CD4-positive, CD25-positive, alpha-beta regulatory T cell (primary cell): Measurements from ENCODE around the gene SLC26A6. TPM values are rescaled to one million over a fixed set of nuclear protein-coding genes. Genes with fewer than 3 reads are reported as not detected.

Source experiments
- ATAC-seq, 2 donors: fragments of 150-1000 bp; cut with Tn5 transposase; one replicate each; pipeline ENCODE4 v1.10.0; 2021; ENCODE audit warnings: low read depth in 2 of 2, moderate number of reproducible peaks in 2 of 2, moderate library complexity in 1 of 2
- DNase-seq, 3 donors: peaks; one replicate each; pipeline versions ENCODE4 v3.0.0 to v3.0.0-alpha.2; 2012 to 2022; ENCODE audit warnings: mixed read lengths in 1 of 3
- H3K27ac ChIP-seq: one replicate; pipeline ENCODE4 v1.7.0; 2013; ENCODE audit warnings: mild to moderate bottlenecking, low read length; ENCODE audit not compliant: insufficient read depth, poor library complexity, severe bottlenecking
- H3K27me3 ChIP-seq: one replicate; pipeline ENCODE4 v1.7.0; 2013; ENCODE audit warnings: low read length; ENCODE audit not compliant: control insufficient read depth, insufficient read depth
- H3K36me3 ChIP-seq: one replicate; pipeline ENCODE4 v1.7.0; 2013; ENCODE audit warnings: mild to moderate bottlenecking, low read length, moderate library complexity; ENCODE audit not compliant: control insufficient read depth, insufficient read depth
- H3K4me1 ChIP-seq: 2 replicates; pipeline ENCODE4 v1.7.0; 2013; ENCODE audit warnings: mild to moderate bottlenecking, low read length; ENCODE audit not compliant: insufficient read depth, control insufficient read depth, poor library complexity, severe bottlenecking
- H3K4me3 ChIP-seq: one replicate; pipeline ENCODE4 v1.7.0; 2013; ENCODE audit warnings: low read depth, mild to moderate bottlenecking, low read length, moderate library complexity
- H3K9me3 ChIP-seq, 2 experiments: 1 replicate in 1 of 2; 2 replicates in 1 of 2; pipeline ENCODE4 v1.7.0; 2013; ENCODE audit warnings: low read length in 2 of 2, mild to moderate bottlenecking in 1 of 2, moderate library complexity in 1 of 2; ENCODE audit not compliant: control insufficient read depth in 2 of 2
- H3K27ac Mint-ChIP-seq, 3 donors: one replicate each; pipeline ENCODE4 v1.8.0; 2020 to 2022; ENCODE audit warnings: mild to moderate bottlenecking in 3 of 3, mixed read lengths in 3 of 3, moderate library complexity in 2 of 3
- H3K27me3 Mint-ChIP-seq: one replicate; pipeline ENCODE4 v1.8.0; 2022; ENCODE audit warnings: mild to moderate bottlenecking, mixed read lengths
- H3K36me3 Mint-ChIP-seq: one replicate; pipeline ENCODE4 v1.8.0; 2020; ENCODE audit warnings: mixed read lengths
- H3K4me1 Mint-ChIP-seq, 4 donors: one replicate each; pipeline ENCODE4 v1.8.0; 2020 to 2022; ENCODE audit warnings: mixed read lengths in 4 of 4, mild to moderate bottlenecking in 1 of 4
- H3K4me3 Mint-ChIP-seq, 4 donors: one replicate each; pipeline ENCODE4 v1.8.0; 2020 to 2022; ENCODE audit warnings: mild to moderate bottlenecking in 4 of 4, mixed read lengths in 4 of 4, moderate library complexity in 3 of 4
- H3K9me3 Mint-ChIP-seq, 7 donors: one replicate each; pipeline ENCODE4 v1.8.0; 2020 to 2022; ENCODE audit warnings: mixed read lengths in 7 of 7, mild to moderate bottlenecking in 3 of 7, moderate library complexity in 2 of 7
- polyA plus RNA-seq, 4 donors: library from polyadenylated mRNA; unstranded; fragments of 300-500 nt; fragmentation: Illumina TruSeq; gene quantifications; one replicate each; pipeline ENCODE4 v1.2.3, GENCODE V29; 2021
- total RNA-seq: library from RNA; stranded (reverse); gene quantifications from one replicate; pipeline ENCODE4 v1.2.3, GENCODE V29; 2022

Gene SLC26A6
- total and polyA plus RNA-seq, 5 donors from 2014 or later = 3.2 to 25.1 (median 6.5) TPM

GRCh38 chr3:48664313-48664644 lies 29.0 kb upstream of the SLC26A6 start:
- Mint-ChIP-seq H3K36me3 (peaks cover 3% of the 10 kb centered on the region), H3K4me1 (peaks cover 0 to 25% (median 11%) of the 10 kb centered on the region in 4 donors), H3K27ac (peak overlapping the region in 1 of 3 donors; percentile 10), H3K9me3 (peaks cover 0 to 2% (median 0%) of the 10 kb centered on the region in 7 donors), H3K27me3 (peaks cover 12% of the 10 kb centered on the region), H3K4me3 (peak overlapping the region; percentile 78 to 97 (median 86))
- Histone ChIP-seq H3K27ac (peak overlapping the region; percentile 68), H3K4me3 (no peak overlapping the region), H3K36me3 (no peaks in the 10 kb centered on the region), H3K9me3 (no peaks in the 10 kb centered on the region), H3K27me3 (no peaks in the 10 kb centered on the region), H3K4me1 (peaks cover 34% of the 10 kb centered on the region)
- ATAC-seq (no peak), DNase-seq (no peak)

- Mint-ChIP-seq H3K27me3 (peaks cover 14% of the 10 kb centered on the region), H3K27ac (peak overlapping the region; percentile 10 to 83 (median 60)), H3K36me3 (peaks cover 3% of the 10 kb centered on the region), H3K9me3 (peaks cover 0 to 2% (median 0%) of the 10 kb centered on the region in 7 donors), H3K4me1 (peaks cover 0 to 25% (median 11%) of the 10 kb centered on the region in 4 donors), H3K4me3 (peak overlapping the region; percentile 78 to 97 (median 86))
- no peaks in the 10 kb centered on the region for H3K36me3 ChIP-seq
- DNase-seq = peak; percentile 85 to 95 (median 86)
- no peaks in the 10 kb centered on the region for H3K9me3 ChIP-seq
- H3K27ac ChIP-seq = peak overlapping the region; percentile 68
- ATAC-seq = peak; percentile 81 to 84
- no peaks in the 10 kb centered on the region for H3K27me3 ChIP-seq
- peaks cover 34% of the 10 kb centered on the region for H3K4me1 ChIP-seq
- peak overlapping the region; percentile 64 for H3K4me3 ChIP-seq
These were observed 28.4 kb upstream of the SLC26A6 start for GRCh38 chr3:48663489-48664312.

- ATAC-seq = peak; percentile 41 to 54
- Histone ChIP-seq H3K4me3 (peak within 1 kb of the TSS; percentile 64), H3K27ac (peak within 1 kb of the TSS; percentile 68), H3K36me3 (no peaks in the 10 kb centered on the region), H3K4me1 (peaks cover 34% of the 10 kb centered on the region), H3K27me3 (no peaks in the 10 kb centered on the region), H3K9me3 (no peaks in the 10 kb centered on the region)
- DNase-seq = peak; percentile 59 to 82 (median 67)
- Mint-ChIP-seq H3K9me3 (peaks cover 0 to 2% (median 0%) of the 10 kb centered on the region in 7 donors), H3K27me3 (peaks cover 16% of the 10 kb centered on the region), H3K4me3 (peak within 1 kb of the TSS; percentile 78 to 97 (median 87)), H3K27ac (peak within 1 kb of the TSS; percentile 10 to 83 (median 58)), H3K36me3 (no peaks in the 10 kb centered on the region), H3K4me1 (peaks cover 0 to 26% (median 11%) of the 10 kb centered on the region in 4 donors)
These were observed 27.7 kb upstream of the SLC26A6 start, which contains the start of gene CELSR3 for GRCh38 chr3:48662753-48663488. CELSR3 (minus strand) TSS chr3:48662886; CDS start chr3:48662634, 252 bp downstream.

- peaks cover 35% of the 10 kb centered on the region for H3K4me1 ChIP-seq
- Mint-ChIP-seq H3K9me3 (peaks cover 0 to 3% (median 0%) of the 10 kb centered on the region in 7 donors), H3K27me3 (peaks cover 16% of the 10 kb centered on the region), H3K4me3 (peak overlapping the region; percentile 50 to 89 (median 66)), H3K27ac (no peak overlapping the region), H3K36me3 (no peaks in the 10 kb centered on the region), H3K4me1 (peaks cover 0 to 32% (median 12%) of the 10 kb centered on the region in 4 donors)
- no peak overlapping the region for H3K27ac ChIP-seq
- H3K9me3 ChIP-seq = no peaks in the 10 kb centered on the region
- H3K27me3 ChIP-seq = no peaks in the 10 kb centered on the region
- ATAC-seq (no peak), DNase-seq (no peak)
- no peak overlapping the region for H3K4me3 ChIP-seq
- no peaks in the 10 kb centered on the region for H3K36me3 ChIP-seq
These were observed 27.0 kb upstream of the SLC26A6 start for GRCh38 chr3:48662145-48662752.

- Histone ChIP-seq H3K4me3 (no peak overlapping the region), H3K27me3 (no peaks in the 10 kb centered on the region), H3K9me3 (no peaks in the 10 kb centered on the region), H3K36me3 (no peaks in the 10 kb centered on the region), H3K27ac (no peak overlapping the region), H3K4me1 (peaks cover 41% of the 10 kb centered on the region)
- peaks cover 0 to 3% (median 0%) of the 10 kb centered on the region in 7 donors for H3K9me3 Mint-ChIP-seq
- H3K4me1 Mint-ChIP-seq = peaks cover 0 to 35% (median 14%) of the 10 kb centered on the region in 4 donors
- H3K4me3 Mint-ChIP-seq = peak overlapping the region; percentile 50 to 89 (median 66)
- peak in 1 of 2 donors; percentile 21 for ATAC-seq
- H3K27ac Mint-ChIP-seq = no peak overlapping the region
- DNase-seq = peak; percentile 57 to 75 (median 65)
- H3K27me3 Mint-ChIP-seq = peaks cover 16% of the 10 kb centered on the region
- H3K36me3 Mint-ChIP-seq = no peaks in the 10 kb centered on the region
These were observed 26.4 kb upstream of the SLC26A6 start for GRCh38 chr3:48661501-48662144.

GRCh38 chr3:48660800-48661400 lies 25.6 kb upstream of the SLC26A6 start:
- H3K9me3 Mint-ChIP-seq = peaks cover 0 to 3% (median 0%) of the 10 kb centered on the region in 7 donors
- DNase-seq (no peak), ATAC-seq (no peak)
- H3K27ac Mint-ChIP-seq = no peak overlapping the region
- Histone ChIP-seq H3K4me3 (no peak overlapping the region), H3K36me3 (no peaks in the 10 kb centered on the region), H3K27ac (no peak overlapping the region), H3K9me3 (no peaks in the 10 kb centered on the region), H3K4me1 (peaks cover 47% of the 10 kb centered on the region), H3K27me3 (no peaks in the 10 kb centered on the region)
- peaks cover 0 to 35% (median 12%) of the 10 kb centered on the region in 4 donors for H3K4me1 Mint-ChIP-seq
- peaks cover 16% of the 10 kb centered on the region for H3K27me3 Mint-ChIP-seq
- H3K4me3 Mint-ChIP-seq = peak overlapping the region in 3 of 4 donors; percentile 4 to 89 (median 39)
- H3K36me3 Mint-ChIP-seq = no peaks in the 10 kb centered on the region
